Esophagus muscularis mucosa (tissue), 3 donors: Measurements from ENCODE around the gene ZNF423.

Experiments
- CTCF ChIP-seq, 3 experiments: fragments of 200-600 bp in 2 of 3; fragments of 450-650 bp in 1 of 3; sonication (generic) in 2 of 3; IDR thresholded peaks; one replicate each; pipeline ENCODE4 v1.5.1; 2017 to 2019; ENCODE audit warnings: antibody characterized with exemption in 3 of 3, mild to moderate bottlenecking in 2 of 3, moderate library complexity in 1 of 3
- POLR2A ChIP-seq: fragments of 450-650 bp; IDR thresholded peaks from one replicate; pipeline ENCODE4 v1.6.1; 2017; ENCODE audit warnings: antibody characterized with exemption, moderate library complexity, mild to moderate bottlenecking, low read depth

- no peak for TF ChIP-seq CTCF (IDR thresholded peaks at IDR 0.05)
- no peak for TF ChIP-seq POLR2A
Measured at GRCh38 chr16:49709057-49709456, 146.9 kb downstream of the ZNF423 start.
